ENCODE results near the gene CTNNA3. TPM values are rescaled to one million over a fixed set of nuclear protein-coding genes. Genes with fewer than 3 reads are reported as not detected.

CTNNA3 gene
- total RNA-seq, 1 experiment from 2014 or later, result not detected

DNA sequence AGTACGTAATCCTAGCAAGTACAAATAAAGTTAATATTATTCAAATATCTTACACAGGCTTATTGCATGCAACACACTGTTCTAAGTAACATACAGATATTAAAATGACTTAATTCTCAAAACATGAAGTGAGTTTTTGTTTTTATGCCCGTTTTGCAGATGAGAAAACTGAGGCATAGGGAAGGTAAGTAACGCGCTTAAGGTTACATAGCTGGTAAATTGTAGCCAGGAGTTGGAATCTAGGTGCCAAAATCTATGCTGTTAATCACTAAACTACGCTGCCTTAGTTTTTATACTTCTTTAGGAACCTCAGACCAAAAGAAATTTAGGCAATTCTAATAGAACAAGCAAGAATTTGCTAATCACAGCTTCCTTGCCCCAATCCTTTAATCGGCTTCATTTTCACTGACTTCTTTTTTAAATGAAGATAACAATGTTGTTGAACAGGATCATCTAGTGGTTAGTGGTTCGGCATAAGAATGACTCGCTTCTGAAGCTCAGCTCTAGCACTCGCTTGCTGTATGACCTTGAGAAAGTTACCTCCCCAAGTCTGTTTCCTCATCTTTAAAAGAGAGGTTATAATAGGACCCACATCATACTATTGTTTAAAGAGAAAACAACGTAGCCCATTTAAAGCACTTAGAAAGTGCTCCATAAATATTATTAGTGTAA lies 771.2 kb downstream of the CTNNA3 start:
- H3K27me3 Mint-ChIP-seq (ENCODE audit: unreplicated experiment), result peaks cover 27% of the 10 kb centered on the region
- no peaks in the 10 kb centered on the region for H3K36me3 Mint-ChIP-seq (ENCODE audit: insufficient read depth, unreplicated experiment)
- H3K9me3 Mint-ChIP-seq (ENCODE audit: low read depth, unreplicated experiment), result peaks cover 5% of the 10 kb centered on the region
- TF ChIP-seq, protein P1, sequence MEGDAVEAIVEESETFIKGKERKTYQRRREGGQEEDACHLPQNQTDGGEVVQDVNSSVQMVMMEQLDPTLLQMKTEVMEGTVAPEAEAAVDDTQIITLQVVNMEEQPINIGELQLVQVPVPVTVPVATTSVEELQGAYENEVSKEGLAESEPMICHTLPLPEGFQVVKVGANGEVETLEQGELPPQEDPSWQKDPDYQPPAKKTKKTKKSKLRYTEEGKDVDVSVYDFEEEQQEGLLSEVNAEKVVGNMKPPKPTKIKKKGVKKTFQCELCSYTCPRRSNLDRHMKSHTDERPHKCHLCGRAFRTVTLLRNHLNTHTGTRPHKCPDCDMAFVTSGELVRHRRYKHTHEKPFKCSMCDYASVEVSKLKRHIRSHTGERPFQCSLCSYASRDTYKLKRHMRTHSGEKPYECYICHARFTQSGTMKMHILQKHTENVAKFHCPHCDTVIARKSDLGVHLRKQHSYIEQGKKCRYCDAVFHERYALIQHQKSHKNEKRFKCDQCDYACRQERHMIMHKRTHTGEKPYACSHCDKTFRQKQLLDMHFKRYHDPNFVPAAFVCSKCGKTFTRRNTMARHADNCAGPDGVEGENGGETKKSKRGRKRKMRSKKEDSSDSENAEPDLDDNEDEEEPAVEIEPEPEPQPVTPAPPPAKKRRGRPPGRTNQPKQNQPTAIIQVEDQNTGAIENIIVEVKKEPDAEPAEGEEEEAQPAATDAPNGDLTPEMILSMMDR (IDR thresholded peaks at IDR 0.05; ENCODE audit: unreplicated experiment), result no peak
- CTCF ChIA-PET, result interaction anchor here (0.6 to 1.4 kb wide), 3 partner anchors 179 to 889 kb away, joined by 3 read pairs; no protein-coding TSS in a partner anchor
- DNase-seq, result no peak
- peaks cover 27% of the 10 kb centered on the region for H3K4me1 Mint-ChIP-seq (ENCODE audit: low read depth, unreplicated experiment)
- BruUV-seq (replicated peaks), result no TSS peak
- no peak overlapping the region for H3K27ac Mint-ChIP-seq (ENCODE audit: unreplicated experiment)
- no peak overlapping the region for H3K4me3 Mint-ChIP-seq (ENCODE audit: low read depth, unreplicated experiment)
- intact Hi-C loops (cut with micrococcal nuclease; ENCODE audit: unreplicated experiment), result loop anchor here (5.0 to 10.0 kb wide), 5 partner anchors 88 to 620 kb away; no protein-coding TSS in a partner anchor

DNA sequence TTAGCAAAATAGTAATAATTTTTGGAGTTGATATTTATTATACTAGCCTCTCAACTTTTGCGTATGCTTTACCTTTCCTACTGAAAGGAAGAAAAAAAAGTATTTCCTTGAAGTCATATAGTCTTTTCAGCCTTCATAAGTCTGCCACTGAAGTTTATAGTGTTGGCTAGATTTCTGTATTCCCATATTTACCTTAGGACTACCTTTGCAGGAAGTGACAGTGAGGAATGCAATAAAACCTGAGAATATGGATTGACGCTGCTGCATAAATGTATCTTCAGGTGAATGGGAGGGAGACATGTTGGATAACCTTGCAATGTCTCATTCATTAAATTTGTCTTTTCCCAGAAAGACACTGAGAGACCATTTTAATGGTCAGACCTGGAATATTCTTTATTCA lies 776.7 kb downstream of the CTNNA3 start:
- H3K9me3 Mint-ChIP-seq (ENCODE audit: low read depth, unreplicated experiment), result peaks cover 5% of the 10 kb centered on the region
- H3K27me3 Mint-ChIP-seq (ENCODE audit: unreplicated experiment), result no peaks in the 10 kb centered on the region
- H3K36me3 Mint-ChIP-seq (ENCODE audit: insufficient read depth, unreplicated experiment), result no peaks in the 10 kb centered on the region
- H3K27ac Mint-ChIP-seq (ENCODE audit: unreplicated experiment), result no peak overlapping the region
- no peak overlapping the region for H3K4me3 Mint-ChIP-seq (ENCODE audit: low read depth, unreplicated experiment)
- CTCF ChIA-PET, result no interaction called here
- DNase-seq, result no peak
- no TSS peak for BruUV-seq (replicated peaks)
- peaks cover 29% of the 10 kb centered on the region for H3K4me1 Mint-ChIP-seq (ENCODE audit: low read depth, unreplicated experiment)
- TF ChIP-seq, protein P1 (IDR thresholded peaks at IDR 0.05; ENCODE audit: unreplicated experiment), result no peak
- intact Hi-C loops (cut with micrococcal nuclease; ENCODE audit: unreplicated experiment), result no loop called here

DNA sequence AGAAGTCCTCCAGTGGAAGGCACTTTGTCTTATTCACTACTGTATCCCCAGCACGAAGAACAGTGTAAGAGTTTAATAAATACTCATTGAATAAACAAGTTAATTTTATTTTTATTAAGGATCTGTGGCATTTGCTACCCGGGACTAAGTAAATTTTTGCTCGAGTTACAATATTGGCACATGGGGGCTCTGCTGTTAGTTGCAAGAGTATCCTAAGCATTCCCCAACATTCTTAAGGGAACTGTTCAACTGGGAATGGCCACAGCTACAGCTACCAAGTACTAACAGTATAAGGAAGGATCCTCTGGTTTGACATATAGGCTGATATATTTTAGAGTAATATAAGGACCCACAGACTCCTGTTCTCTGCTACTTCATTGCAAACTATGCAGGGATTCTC lies 778.9 kb downstream of the CTNNA3 start:
- H3K27ac Mint-ChIP-seq (ENCODE audit: unreplicated experiment), result no peak overlapping the region
- no TSS peak for BruUV-seq (replicated peaks)
- CTCF ChIA-PET, result no interaction called here
- intact Hi-C loops (cut with micrococcal nuclease; ENCODE audit: unreplicated experiment), result no loop called here
- peaks cover 5% of the 10 kb centered on the region for H3K9me3 Mint-ChIP-seq (ENCODE audit: low read depth, unreplicated experiment)
- no peak overlapping the region for H3K4me3 Mint-ChIP-seq (ENCODE audit: low read depth, unreplicated experiment)
- peaks cover 16% of the 10 kb centered on the region for H3K4me1 Mint-ChIP-seq (ENCODE audit: low read depth, unreplicated experiment)
- DNase-seq, result no peak
- no peaks in the 10 kb centered on the region for H3K27me3 Mint-ChIP-seq (ENCODE audit: unreplicated experiment)
- TF ChIP-seq, protein P1 (IDR thresholded peaks at IDR 0.05; ENCODE audit: unreplicated experiment), result no peak
- no peaks in the 10 kb centered on the region for H3K36me3 Mint-ChIP-seq (ENCODE audit: insufficient read depth, unreplicated experiment)

DNA sequence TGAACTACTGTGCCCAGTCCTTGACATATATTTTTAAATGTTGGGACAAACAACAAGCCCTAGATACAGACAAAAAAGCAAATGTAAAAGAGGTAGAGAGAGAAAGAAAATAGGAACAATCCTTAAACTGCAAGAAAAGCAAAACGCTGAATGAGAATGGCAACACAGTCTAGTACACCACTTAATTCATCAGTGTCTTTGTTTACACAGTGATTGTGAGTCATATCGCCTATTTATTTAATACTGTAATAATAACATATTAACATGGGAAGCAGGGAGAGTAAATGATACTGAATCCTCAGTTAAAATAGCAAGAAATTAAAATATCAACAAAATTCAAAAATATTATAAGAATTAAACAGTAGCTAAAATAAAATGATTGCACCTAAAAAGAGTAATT lies 780.0 kb downstream of the CTNNA3 start:
- H3K4me3 Mint-ChIP-seq (ENCODE audit: low read depth, unreplicated experiment), result no peak overlapping the region
- no TSS peak for BruUV-seq (replicated peaks)
- H3K27ac Mint-ChIP-seq (ENCODE audit: unreplicated experiment), result no peak overlapping the region
- peaks cover 16% of the 10 kb centered on the region for H3K4me1 Mint-ChIP-seq (ENCODE audit: low read depth, unreplicated experiment)
- CTCF ChIA-PET, result interaction anchor here (0.6 kb wide), 1 partner anchor 110 kb away, joined by 3 read pairs; no protein-coding TSS in a partner anchor
- TF ChIP-seq, protein P1 (IDR thresholded peaks at IDR 0.05; ENCODE audit: unreplicated experiment), result no peak
- DNase-seq, result no peak
- no peaks in the 10 kb centered on the region for H3K36me3 Mint-ChIP-seq (ENCODE audit: insufficient read depth, unreplicated experiment)
- no peaks in the 10 kb centered on the region for H3K9me3 Mint-ChIP-seq (ENCODE audit: low read depth, unreplicated experiment)
- intact Hi-C loops (cut with micrococcal nuclease; ENCODE audit: unreplicated experiment), result no loop called here
- H3K27me3 Mint-ChIP-seq (ENCODE audit: unreplicated experiment), result no peaks in the 10 kb centered on the region
